GM18909 (cell line): ENCODE measurements around the gene ST8SIA6.
"Not testable (repeated sequence)": the region's sequence is repeated elsewhere in the genome, so short reads cannot be mapped to it uniquely, and the experiment has no call there.

Source experiments
- ATAC-seq: cut with Tn5 transposase; IDR thresholded peaks from one replicate; pipeline ENCODE4 v1.9.1; 2021; ENCODE audit warnings: mild to moderate bottlenecking; ENCODE audit not compliant: unreplicated experiment, poor library complexity

ST8SIA6 gene, protein sequence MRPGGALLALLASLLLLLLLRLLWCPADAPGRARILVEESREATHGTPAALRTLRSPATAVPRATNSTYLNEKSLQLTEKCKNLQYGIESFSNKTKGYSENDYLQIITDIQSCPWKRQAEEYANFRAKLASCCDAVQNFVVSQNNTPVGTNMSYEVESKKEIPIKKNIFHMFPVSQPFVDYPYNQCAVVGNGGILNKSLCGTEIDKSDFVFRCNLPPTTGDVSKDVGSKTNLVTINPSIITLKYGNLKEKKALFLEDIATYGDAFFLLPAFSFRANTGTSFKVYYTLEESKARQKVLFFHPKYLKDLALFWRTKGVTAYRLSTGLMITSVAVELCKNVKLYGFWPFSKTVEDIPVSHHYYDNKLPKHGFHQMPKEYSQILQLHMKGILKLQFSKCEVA

DNA sequence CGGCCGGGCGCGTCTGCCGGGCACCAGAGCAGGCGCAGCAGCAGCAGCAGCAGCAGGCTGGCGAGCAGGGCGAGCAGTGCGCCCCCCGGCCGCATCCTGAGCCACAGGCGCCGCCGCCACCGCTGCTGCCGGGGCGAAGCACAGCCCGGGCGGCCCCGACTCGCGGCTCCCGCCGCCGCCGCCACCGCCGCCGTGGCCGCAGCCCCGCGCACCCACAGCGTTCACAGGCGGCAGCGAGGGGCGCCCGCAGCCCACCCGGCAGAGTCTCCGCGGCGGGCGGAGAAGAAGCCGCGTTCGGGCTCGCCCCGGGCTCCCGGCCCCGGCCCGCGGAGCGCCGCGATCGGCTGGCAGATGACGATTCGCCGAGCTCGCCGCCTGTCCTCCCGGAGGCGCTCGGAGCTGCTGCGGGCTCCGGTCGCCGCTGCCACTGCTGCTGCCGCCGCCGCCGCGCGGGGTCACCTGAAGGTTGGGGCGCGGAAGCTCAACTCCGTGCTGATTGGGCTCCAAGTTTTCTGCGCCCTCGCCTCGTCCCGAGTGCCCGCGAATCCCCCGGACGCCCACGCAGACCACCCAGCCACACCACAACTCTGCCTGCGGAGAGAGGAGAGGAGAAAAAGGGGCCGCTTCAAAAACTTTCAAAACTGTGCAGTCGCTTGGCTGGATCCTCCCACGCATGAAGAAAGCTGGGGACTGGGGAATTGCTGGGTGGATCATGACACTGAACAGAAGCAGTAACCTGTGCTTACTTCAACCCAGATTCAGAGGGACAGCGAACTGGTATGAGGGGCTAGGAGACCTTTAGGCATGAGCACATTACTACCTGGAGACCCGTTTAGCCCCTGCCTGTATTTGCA is at the start of gene ST8SIA6:
Gene ST8SIA6 (minus strand): TSS at position 435 of the 854 bp plus-strand sequence. CDS start 340 bp downstream, at position 95.
- peak; percentile 77 for ATAC-seq

DNA sequence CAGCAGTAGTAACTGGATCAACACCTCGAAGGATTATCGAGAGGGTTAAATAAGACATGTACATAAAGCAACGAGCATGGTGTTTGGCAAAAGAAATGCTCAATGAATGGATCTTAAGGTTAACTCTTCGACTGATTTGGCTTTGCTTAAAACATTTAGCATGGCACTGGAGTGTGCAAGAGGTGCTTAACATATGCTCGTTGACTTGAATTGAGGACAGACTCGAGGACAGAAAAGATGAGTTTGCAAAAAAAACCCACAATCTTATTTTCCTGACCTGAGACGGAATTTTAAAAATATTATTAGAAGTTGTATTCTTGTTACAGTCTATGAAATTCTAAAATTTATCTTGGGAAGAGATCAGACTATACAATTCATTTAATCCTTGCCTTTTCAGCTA is 49.4 kb upstream of the ST8SIA6 start:
- ATAC-seq = no peak

DNA sequence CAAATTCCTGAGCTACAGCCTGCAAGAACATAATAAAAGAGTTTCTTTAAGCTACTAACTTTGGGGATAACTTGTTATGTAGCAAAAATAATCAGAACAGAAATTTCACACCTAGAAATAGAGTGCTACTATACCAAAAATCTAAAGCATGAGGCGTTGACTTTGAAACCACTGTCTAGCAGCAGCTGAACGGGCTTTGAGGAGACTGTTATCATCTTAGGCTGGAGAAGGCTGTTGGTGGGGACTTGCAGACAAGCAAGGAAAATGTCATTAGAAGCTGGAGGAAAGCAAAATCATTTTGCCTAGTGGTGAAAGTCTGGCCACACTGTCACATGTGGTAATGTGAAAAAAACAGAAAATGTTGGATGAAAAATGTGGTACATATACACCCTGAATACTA is 48.4 kb upstream of the ST8SIA6 start:
- no peak for ATAC-seq

DNA sequence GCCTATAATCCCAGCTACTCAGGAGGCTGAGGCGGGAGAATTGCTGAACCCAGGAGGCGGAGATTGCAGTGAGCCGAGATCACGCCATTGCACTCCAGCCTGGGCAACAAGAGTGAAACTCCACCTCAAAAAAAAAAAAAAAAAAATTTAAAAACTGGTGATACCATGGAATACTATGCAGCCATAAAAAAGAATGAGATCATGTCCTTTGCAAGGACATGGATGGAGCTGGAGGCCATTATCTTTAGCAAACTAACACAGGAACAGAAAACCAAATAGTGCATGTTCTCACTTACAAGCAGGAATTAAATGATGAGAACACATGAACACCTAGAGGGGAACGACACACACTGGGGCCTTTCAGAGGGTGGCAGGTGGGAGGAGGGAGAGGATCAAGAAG is 44.6 kb upstream of the ST8SIA6 start:
- not testable (repeated sequence) for ATAC-seq

DNA sequence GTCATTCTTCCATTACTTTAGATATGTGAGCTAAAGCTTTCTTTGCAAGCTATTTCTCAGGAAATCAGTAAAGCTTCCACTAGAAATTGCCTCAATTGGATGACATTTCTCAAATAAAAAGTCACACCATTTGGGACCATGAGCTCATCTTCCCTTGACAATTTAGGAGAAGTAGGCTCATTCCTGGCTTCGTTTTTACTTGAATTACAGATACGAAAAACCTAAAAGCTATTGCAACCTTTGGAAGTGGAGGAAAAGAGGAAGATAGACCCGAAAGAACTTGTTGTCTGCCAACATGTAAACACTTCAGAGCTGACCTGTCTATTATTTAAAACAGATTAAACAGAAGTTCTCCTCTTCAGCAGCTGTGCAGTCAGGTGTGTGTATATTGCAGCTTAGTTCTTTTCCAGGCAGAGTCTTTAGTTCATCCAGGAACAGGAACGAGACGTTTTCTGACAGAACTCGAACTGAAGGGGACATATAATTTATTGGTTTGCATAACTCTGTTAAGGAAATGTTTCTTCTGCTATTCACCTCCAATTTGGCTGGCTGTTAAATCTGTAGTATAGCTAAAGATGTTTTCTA is 43.1 kb upstream of the ST8SIA6 start:
- no peak for ATAC-seq

DNA sequence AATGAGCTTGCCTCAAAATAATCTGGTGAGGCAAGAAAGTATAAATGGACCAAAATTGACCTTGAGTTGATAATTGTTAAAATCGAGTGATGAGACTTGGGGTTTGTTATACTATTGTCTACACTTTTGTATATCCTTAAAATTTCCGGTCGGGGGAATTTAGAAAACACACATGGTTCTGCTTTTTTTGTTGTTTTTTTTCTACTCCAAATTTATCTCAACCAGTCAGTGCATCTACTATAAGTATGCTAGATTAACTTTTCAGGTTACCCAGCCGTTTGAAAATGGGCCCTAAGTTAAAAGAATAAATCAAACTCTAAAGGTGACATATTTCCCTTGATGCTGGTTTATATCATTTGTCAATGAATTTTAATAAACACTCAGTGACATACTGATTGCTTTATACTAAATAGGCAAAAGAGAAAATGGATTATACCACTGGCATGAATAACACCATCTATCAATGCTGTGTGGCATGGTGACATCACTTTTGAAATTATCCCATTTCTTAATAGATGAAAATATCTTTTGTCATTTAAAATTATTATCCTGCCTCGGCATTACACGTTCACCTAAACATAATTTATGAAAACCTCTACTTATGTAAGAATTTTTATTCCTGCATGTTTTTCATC is 40.3 kb upstream of the ST8SIA6 start:
- no peak for ATAC-seq

DNA sequence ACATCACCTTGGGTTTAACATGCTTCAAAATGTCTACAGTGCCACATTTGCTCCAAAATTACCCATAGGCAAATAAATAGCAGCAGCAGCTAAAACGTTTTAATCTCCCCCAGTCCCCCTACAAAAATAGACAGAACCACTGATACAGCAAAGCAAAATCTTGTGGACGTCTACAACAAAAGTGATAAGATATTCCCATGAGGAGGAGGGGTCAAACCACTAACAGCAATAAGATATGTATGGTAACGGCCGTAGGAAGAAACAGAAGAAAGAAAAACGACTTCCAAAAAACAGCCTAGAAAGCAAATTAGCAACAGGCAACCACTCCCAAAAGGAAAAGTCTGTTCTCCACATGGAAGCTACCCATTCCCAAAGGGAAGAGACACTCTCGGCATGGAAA is 34.5 kb upstream of the ST8SIA6 start:
- no peak for ATAC-seq

DNA sequence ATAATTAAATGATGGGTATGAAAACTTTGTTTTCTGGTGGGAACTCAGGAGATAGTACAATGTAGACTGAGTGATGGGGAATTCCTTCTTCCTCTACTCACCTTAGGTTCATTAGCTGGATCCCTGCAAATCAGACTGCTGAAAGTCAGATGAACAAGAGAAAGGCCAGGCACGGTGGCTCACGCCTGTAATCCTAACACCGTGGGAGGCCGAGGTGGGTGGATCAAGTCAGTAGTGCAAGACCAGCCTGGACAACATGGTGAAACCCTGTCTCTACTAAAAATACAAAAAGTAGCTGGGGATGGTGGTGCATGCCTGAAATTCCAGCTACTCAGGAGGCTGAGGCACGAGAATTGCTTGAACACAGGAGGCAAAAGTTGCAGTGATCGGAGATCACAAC is 28.7 kb upstream of the ST8SIA6 start:
- ATAC-seq = no peak

DNA sequence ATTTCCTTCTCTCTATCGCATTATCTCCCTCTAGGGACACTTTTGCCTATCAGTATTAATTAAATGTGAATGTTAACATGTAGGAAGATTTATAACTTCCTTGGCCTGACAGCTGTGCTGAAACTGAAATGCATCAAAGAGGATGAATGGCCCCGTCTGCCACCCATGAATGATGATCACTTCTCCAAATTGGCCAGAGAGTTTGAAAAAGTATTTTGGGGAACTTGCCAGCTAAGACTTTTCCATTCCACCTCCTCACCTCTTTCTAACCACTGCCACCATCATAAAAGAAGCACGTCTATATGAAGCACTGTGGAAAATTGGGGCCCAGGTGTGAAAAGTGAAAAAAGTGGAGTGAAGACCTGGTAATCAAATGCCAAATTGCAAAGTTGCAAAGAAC is 25.4 kb upstream of the ST8SIA6 start:
- no peak for ATAC-seq

DNA sequence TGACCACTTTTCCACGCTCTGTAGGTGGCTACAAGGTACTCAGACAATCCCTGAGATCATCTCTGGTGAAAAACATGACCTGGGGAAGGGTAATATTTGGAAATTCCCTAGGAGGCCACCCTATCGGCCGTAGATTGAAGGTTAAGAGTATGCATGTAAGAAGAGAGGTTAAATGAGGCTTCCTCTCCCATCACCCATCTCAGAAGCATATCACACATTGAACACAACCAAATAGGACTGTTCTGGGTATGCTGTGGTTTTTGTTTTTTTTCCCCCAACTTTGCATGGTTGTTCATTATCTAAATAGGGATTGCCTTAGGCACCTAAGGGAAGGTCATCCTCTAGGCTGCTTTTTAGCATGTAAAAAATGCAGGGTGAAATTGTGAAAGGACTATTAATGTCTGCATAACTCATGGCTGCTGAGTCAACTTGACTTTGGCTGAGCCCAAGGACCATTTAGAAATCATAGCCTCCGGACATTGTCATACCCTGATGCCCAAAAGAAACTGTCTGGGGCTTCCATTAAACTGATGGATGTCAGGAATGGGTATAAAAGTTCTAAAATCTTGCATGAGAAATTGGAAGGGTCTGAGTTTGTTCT is 24.7 kb upstream of the ST8SIA6 start:
- peak; percentile 48 for ATAC-seq

DNA sequence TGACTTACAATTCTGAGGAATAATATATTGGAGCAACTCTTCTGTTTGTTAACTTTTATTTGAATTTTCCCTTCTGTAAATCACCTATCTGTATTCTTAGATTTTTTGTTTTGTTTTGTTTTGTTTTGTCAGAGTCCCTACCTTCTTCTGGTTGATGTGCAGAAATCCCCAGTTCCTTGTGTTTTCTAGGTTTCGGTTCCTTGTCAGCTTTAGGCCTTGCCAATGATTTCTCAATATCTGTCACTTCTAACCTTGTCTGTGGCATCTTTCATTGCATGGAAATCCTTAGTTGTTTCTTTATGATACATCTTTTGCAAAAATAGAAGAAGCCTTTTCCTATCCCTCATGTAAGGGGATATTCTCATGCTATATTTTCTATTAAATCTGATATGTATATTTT is 21.7 kb upstream of the ST8SIA6 start:
- no peak for ATAC-seq

DNA sequence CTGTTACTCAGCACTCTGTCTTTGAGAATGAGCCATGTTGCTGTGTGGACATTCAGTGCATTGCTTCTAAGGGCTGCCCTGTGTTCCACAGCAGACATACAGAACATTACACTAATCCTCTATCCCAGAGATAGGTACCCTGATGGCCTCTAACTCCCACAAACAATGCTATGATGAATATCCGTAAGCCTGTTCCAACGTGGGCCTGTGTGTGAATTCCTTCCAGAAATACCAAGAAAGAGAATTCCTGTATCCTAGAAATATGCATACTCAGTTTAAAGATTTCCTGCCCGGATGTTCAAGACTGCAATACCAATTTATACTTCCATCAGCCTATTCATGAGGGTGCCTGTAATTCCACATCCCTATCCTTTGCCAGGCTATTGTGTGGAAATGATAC is 21.3 kb upstream of the ST8SIA6 start:
- ATAC-seq = no peak

DNA sequence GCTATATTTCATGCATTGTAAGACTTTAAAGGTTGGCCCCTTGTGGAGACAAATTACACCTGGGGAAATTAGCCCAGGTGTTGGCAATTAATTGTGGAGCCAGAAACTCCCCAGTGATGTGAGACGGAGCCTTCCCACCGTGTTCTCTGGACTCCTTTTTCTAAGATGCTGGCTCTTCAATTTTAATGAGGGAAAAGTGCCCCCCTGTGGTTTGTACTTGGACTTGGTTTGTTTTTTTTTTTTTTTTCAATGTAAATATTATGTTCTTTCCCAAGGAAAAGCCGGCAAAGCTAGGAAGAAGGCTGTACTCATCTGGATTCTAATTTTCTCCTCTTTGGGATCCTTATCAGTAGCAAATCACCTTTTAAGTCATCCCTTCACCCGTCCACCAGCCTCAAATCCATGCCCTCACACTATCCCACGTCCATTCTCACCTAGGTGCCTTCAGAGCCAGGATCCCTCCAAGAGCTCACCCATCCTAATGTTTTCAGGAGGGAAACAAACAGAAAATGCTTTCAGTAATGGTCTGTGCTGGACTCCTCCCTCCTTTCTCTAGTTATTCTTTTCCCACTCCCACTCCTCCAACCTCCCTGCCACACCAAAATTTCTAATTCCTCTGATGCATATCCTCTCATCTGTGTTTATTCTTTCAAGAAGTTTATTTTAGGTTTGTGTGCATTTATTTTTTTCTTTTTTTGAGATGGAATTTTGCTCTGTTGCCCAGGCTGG is 20.4 kb upstream of the ST8SIA6 start:
- ATAC-seq = no peak

DNA sequence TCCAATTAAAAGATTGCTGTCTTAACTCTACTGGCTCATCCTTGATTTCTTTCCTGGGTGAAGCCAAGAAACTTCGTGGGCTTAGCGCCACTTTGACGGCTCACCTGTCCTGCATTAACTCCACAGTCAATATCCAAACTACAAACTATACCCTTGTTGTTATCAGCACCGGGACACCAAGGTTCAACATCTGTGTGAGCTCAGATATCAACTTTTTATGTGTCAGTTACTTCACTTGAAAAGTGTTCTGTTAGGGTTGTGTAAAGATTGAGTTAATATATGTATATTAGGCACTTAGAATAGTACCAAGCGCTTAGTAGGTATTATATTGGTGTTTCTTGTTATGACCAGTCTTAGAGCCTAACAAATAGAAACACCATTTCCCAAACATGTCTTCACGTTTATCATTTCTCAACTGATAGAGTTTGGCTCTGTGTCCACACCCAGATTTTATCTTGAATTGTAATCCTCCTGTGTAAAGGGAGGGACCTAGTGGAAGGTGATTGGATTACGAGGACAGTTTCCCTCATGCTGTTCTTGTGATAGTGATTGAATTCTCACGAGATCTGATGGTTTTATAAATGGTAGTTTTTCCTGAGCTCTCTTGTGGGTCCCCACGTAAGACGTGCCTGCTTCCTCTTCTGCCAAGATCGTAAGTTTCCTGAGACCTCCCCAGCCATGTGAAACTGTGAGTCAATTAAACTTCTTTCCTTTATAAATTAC is 19.0 kb upstream of the ST8SIA6 start:
- ATAC-seq = no peak

DNA sequence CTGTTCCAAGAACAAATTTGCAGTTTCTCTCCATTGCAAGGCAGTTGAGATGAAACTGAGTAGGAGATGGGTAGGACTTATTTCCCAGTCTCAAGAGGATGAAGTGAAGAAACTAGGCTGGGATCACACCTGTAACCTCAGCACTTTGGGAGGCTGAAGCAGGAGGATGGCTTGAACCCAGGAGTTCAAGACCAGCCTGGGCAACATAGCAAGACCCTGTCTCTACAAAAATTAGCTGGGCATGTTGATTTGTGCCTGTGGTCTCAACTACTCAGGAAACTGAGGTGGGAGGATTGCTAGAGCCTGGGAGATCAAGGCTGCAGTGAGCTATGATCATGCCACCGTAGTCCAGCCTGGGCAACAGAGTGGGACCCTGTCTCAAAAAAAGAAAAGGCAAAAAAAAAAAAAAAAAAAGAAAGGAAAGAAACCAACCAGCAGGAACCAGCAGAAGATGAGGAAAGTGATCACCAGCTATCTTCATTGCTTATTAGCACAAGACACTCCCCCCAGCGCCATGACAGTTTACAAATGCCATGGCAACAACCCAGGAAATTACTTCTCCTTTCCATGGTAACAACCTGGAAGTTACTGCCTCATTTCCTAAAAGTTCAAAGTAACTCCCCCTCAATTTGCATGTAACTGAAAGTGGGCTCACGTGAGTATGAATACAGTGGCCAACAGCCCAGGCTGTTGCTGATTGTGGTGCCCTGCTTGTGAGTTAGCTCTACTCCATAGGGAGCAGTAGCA is 18.3 kb upstream of the ST8SIA6 start:
- ATAC-seq = no peak

DNA sequence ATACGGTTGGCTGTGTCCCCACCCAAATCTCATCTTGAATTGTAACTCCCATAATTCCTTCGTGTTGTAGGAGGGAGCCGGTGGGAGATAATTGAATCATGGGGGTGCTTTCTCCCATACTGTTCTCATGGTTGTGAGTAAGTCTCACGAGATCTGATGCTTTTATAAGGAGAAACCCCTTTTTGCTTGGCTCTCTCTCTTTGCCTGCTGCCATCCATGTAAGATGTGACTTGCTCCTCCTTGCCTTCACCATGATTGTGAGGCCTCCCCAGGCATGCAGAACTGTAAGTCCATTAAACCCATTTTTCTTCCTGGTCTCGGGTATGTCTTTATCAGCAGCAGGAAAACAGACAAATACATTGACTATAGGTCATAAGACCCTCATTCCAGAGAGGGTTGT is 15.9 kb upstream of the ST8SIA6 start:
- no peak for ATAC-seq

DNA sequence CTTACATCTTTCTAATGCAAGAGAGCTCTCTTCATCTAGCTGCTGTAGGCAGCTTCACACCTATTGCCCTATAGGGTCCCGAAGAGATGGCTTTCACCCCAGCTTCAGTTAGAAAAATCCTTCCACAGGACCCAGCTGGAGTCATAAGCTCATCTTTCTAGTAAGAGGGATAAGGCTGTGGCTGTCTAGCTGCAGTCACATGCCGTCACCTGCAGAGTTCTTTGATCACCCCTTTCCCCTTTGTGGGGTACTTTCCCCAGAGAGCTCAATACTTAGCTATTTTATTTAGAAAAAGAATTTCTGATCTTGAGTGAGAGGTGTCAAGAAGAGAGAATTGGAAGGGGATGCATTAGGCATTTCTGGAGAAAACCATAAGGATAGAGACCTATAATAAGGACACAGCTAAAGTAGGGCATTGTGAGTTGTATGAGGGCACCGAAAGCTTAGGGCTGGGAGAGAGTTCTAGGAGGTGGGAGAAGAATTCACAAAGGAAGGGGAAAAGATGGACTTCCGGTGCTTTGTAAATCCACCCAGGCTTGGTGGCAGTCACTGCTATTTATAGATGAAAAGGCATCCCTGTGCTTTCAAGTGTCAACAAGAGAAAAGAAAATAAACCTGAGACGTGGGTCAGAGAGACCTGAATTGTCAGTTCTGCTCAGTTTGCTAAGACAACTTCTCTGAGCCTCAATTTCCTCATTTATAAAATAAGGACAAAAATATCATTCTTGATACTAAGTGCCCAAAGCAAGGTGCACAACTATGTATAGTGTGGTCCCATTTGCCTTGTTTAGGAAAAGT is 11.1 kb upstream of the ST8SIA6 start:
- no peak for ATAC-seq

DNA sequence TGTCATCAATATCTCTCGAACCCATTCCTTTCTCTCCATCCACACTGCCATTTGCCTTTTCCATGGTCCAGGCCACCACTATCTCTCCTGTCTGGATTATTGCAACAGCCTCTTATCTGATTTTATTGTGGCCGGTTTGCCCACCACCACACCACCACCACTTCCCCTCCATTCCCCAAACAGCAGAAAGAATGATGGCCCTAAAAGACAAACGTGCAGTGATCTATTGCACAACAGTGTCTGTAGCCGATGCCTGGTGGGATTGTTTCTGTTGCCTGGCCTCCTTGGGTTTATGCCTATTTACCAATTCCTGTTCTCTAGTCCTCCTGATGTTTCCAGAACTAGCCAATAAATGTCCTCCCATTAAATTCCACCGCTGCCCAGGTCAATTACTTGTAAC is 10.2 kb upstream of the ST8SIA6 start:
- no peak for ATAC-seq
